Brain microvascular endothelial cell (primary cell): ENCODE measurements around the gene TMEM134.
"Not testable (repeated sequence)": the region's sequence is repeated elsewhere in the genome, so short reads cannot be mapped to it uniquely, and the experiment has no call there.

Experiments used
- DNase-seq: peaks from one replicate; pipeline ENCODE4 v3.0.0-alpha.2; 2020
- H3K27ac ChIP-seq: fragments of 250-450 bp; sonication (Bioruptor Pico); 2 replicates; pipeline ENCODE4 v1.5.1; 2020; ENCODE audit warnings: mild to moderate bottlenecking, moderate library complexity
- H3K27me3 ChIP-seq: fragments of 250-450 bp; sonication (Bioruptor Pico); replicated peaks from 2 replicates; pipeline ENCODE4 v1.5.1; 2020; ENCODE audit warnings: mild to moderate bottlenecking
- H3K36me3 ChIP-seq: fragments of 250-450 bp; sonication (Bioruptor Pico); replicated peaks from 2 replicates; pipeline ENCODE4 v1.5.1; 2020; ENCODE audit warnings: mild to moderate bottlenecking
- H3K4me3 ChIP-seq: 2 replicates; pipeline ENCODE4 v1.5.1; 2011; ENCODE audit warnings: low read depth, mild to moderate bottlenecking, control low read depth, low read length, moderate library complexity
- CTCF ChIP-seq: IDR thresholded peaks from 2 replicates; pipeline ENCODE4 v1.5.1; 2011; ENCODE audit warnings: low read depth, mild to moderate bottlenecking, moderate library complexity, low read length, control low read depth, inconsistent platforms; ENCODE audit errors: missing control alignments
- in situ Hi-C: cut with HindIII; loops from 2 replicates; pipeline ENCODE4 v1.10.0; 2017; ENCODE audit warnings: low sequenced_read_pairs, low pct_ligation_motif_present

Gene TMEM134

GRCh38 chr11:67486481-67487195 lies 17.6 kb upstream of the TMEM134 start:
- no peak for TF ChIP-seq CTCF
- DNase-seq, result no peak
- in situ Hi-C loops, result no loop called here
- H3K27ac ChIP-seq, result no peak overlapping the region
- peaks cover 21% of the 10 kb centered on the region for H3K36me3 ChIP-seq
- H3K4me3 ChIP-seq, result no peak overlapping the region
- no peaks in the 10 kb centered on the region for H3K27me3 ChIP-seq

GRCh38 chr11:67485873-67486361 lies 16.9 kb upstream of the TMEM134 start:
- peaks cover 16% of the 10 kb centered on the region for H3K36me3 ChIP-seq
- H3K27me3 ChIP-seq, in situ Hi-C loops, H3K27ac ChIP-seq, H3K4me3 ChIP-seq, DNase-seq: not testable (repeated sequence)

GRCh38 chr11:67484847-67485311 lies 15.8 kb upstream of the TMEM134 start:
- no peak overlapping the region for H3K27ac ChIP-seq
- no peaks in the 10 kb centered on the region for H3K27me3 ChIP-seq
- TF ChIP-seq CTCF, result no peak
- H3K36me3 ChIP-seq, result peaks cover 10% of the 10 kb centered on the region
- in situ Hi-C loops, result no loop called here
- no peak for DNase-seq
- H3K4me3 ChIP-seq, result no peak overlapping the region

- no peak for TF ChIP-seq CTCF
- no peak for DNase-seq
- in situ Hi-C loops, result no loop called here
- H3K36me3 ChIP-seq, result peaks cover 2% of the 10 kb centered on the region
- no peak overlapping the region for H3K27ac ChIP-seq
- H3K27me3 ChIP-seq, result no peaks in the 10 kb centered on the region
- H3K4me3 ChIP-seq, result no peak overlapping the region
Measured at GRCh38 chr11:67483831-67484665, 15.0 kb upstream of the TMEM134 start.

- Histone ChIP-seq H3K27me3 (no peaks in the 10 kb centered on the region), H3K4me3 (peak within 1 kb of the TSS; percentile 53), H3K36me3 (peaks cover 2% of the 10 kb centered on the region), H3K27ac (peak within 1 kb of the TSS; percentile 57)
- peak; percentile 97 for DNase-seq
- TF ChIP-seq CTCF, result peak; percentile 24
- in situ Hi-C loops, result no loop called here
Measured at GRCh38 chr11:67482827-67483798, 14.1 kb upstream of the TMEM134 start, which contains the start of gene AIP. Gene AIP, plus strand, starts transcription at chr11:67483026. Its CDS starts 133 bp downstream, at chr11:67483159.
